HG02970 (cell line): Measurements from ENCODE around the gene EIF3I.

ENCODE experiments used
- ATAC-seq: cut with Tn5 transposase; IDR thresholded peaks from one replicate; pipeline ENCODE4 v1.9.1; 2021; ENCODE audit warnings: mild to moderate bottlenecking, moderate library complexity, moderate number of reproducible peaks; ENCODE audit not compliant: unreplicated experiment, low FRiP score

Gene EIF3I

DNA sequence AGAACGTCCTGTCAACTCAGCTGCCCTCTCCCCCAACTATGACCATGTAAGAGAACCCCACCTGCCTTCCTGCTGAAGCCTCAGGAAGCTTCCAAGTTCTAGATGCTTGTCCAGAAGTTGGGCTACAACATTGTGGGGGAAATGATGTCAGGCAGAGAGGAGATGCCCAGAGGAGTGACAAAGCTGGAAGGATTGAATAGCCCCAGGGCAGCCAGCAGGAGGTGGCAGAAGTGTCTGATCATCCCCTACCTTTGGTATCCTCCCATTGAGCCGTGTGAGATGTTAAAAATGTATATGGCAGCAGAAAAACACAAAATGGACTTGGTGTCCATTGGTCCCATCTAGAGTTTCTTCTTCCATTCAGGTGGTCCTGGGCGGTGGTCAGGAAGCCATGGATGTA is 6.6 kb downstream of the EIF3I start:
- ATAC-seq = no peak

DNA sequence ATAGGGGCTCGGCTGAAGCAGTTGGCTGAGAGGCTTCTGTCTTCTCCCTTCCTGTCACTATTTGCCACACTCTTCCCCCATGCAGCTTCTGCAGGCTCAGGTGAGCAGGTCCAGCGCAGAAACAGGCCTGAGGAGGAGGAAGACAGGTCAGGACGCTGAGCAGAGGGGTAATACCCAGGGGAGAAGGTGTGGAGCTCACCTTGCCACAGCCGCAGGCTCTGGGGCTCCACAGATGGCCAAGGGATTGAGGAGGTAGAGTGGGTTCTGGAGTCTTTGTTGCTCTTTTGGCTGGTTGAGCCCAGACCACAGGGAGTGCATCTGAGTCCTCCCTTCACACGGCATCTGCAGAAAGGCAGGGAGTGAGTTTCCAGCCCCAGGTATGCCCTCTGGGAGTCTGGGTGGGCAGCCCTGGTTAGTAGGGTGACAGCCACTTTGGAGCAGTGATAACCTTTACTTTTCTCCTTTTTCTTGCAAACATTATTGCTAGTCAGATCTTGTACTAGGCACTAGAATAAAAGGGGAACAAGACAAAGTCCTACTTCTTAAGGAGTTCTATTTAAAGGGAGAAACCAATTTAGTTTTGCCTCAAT is 9.7 kb downstream of the EIF3I start:
- no peak for ATAC-seq

DNA sequence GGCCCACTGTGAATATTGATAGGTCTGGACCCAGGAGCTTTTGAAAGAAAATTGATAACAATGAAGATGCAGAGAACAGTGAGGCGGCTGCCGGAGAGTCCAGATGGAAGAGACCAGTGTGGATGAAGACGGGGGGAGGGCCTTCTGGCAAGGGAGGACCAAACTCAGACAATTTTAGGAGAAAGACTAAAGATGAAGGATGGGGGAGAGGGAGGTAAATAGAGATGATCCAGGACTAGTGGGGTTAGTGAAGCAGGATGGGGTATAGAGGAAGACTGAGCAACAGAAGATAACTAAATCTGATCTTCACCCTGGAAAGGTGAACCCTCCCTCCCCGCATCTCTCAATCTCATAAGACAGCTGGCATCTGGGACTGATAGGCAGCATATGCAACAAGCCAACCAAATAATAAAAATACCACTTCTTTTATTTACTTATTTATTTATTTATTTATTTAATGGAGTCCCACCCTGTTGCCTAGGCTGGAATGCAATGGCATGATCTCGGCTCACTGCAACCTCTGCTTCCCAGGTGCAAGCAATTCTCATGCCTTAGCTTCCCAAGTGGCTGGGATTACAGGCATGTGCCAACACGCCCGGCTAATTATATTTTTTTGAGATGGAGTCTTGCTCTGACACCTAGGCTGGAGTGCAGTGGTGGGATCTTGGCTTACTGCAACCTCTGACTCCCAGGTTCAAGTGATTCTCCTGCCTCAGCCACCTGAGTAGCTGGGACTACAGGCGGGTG is 10.5 kb downstream of the EIF3I start:
- no peak for ATAC-seq

DNA sequence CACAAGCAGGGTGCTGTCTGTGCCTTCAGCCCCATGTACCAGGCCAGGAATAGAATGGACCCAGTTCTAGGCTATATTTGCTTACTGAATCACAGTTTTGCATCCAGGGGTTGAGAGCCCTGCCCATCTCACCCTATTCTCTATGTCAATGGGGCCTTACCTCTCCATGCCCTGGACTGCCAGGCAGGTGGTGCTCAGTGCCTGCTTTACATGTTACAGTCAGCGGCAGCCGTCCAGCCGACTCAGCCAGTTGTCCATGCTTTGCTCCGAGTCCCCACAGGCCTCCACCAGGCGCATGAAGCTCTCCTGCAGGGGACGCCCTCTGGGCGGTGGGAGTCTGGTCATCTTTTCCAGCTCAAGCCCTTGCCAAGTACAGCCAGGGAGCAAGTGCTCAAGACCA is 12.6 kb downstream of the EIF3I start:
- ATAC-seq = no peak

DNA sequence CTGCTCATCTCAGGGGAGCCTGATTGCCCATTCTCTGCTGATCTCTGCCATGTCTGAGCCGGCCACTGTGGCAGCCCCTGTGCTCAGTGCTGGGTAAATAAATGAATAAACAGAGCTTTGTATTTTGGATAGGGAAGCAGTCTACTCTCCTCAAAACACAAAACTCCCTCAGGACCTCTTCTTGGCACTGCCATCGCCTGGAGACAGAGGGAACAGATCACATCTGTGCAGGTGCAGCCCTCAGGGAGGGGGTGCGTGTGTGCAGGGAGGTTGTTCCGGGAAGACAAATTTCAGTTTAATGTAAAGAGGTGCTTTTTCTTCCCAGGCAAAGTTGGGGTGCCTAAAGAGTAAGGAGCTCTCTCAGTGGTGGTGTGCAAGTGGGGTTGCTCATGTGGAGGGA is 17.1 kb downstream of the EIF3I start:
- no peak for ATAC-seq

DNA sequence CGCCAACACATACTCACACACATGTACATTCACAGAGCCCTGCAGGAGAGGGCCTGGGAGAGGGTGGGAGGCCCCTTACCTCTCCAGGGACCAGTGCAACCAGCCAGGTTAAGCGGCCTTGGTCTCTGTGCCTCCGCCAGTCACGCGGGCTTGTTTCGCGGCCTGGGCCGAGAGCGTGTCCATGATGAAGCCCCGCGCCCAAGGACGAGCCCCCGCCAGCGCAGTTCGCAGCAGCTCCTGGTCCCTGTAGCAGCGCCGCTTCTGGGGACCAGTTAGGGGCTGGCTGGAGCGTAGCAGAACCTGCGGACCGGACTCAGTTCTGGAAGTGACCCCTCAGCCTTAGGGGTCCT is 17.6 kb downstream of the EIF3I start:
- ATAC-seq = no peak

DNA sequence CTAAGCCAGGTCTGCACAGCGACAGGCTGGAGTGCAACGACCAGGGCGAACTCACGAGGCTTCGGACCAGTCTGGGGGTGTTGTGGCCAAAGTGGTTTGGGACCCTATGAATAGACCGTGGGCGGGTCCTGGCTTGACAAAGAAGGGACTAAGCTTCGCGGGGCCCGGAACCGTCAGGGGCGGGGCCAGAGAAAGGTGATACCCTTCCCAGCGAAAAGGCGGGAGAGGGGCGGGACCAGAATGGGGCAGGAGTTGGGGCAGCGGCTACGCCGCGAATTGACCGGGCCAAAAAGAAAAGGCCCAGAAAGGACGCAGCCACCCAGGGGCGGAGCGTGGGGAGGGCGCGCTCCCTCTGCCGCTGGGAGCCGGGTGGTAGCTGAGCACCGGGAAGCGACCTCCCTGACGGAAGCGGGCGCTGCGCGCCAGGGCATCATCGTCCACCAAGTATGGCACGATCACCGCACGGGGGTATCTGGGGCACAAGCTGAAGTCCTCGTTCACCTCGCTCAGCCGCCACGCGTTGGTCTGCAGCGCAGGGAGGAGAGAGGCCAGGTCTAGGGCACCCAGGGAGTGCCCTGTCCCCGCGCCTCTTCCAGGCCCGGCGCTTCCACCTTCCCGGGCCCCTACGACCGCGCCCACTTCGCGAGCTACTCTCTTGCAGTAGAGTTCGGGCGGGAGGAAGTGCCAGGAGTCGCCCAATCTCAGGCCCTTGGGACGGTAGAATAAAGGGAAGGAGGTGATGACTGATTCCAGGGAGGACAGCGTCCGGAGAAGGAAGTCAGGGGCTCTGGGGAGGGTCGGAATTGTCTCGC is 18.1 kb downstream of the EIF3I start:
- ATAC-seq = no peak

DNA sequence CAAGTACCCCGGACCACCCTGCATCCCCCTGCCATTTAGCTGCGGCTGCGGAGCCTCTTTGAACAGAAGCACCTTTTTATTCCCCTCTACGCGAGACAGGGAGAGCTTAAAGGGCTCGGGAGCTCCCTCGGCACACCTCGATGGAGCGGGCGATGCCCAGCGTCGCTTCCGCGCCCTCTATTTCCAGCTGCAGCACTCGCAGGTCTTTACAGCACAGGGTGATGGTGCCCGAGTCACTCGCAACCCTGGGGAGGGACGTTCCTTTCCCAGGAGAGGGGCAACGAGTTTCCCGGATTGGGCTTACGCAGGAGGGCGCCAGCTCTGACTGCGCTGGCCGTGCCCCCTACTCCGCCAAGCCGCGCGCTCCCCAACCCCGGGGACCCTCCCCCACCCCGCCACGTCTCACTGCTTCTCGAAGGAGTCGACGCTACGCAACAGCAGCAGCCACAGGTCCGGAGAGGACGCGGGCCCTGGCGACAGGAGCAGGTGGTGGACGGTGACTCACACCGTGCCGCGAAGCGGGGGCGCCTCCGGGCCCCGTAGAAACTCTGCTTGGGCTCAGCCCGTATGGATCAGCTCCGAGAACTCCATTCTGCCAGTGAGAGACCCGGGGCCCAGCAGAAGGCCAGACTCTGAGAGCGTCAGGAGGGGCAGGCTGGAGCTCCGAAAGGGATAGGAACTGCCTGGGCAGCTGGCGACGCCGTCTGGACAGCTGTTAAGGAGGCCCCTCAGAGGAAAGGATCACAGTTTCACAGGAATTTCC is 19.0 kb downstream of the EIF3I start:
- ATAC-seq = no peak

DNA sequence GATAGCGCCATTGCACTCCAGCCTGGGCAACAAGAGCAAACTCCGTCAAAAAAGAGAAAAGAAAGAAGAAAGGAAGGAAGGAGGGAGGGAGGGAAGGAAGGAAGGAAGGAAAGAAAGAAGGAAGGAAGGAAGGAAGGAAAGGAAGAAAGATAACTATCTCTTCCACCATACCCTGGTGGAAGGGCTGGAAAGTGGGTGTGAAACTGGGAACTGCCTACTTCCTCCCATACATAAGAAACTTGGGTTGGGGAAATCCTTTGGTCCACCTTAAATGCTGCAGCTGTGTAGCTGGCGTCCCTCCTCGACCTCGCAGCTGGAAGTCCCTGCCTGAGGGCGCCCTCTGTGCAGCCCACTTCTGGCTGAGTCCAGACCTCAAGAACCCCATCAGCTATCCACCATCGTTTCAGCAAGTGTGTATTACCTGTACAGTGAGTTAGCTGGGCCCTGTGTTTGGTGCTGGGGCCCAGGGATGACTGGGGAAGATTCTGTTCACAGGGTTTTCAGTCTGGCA is 20.2 kb downstream of the EIF3I start:
- ATAC-seq = no peak

DNA sequence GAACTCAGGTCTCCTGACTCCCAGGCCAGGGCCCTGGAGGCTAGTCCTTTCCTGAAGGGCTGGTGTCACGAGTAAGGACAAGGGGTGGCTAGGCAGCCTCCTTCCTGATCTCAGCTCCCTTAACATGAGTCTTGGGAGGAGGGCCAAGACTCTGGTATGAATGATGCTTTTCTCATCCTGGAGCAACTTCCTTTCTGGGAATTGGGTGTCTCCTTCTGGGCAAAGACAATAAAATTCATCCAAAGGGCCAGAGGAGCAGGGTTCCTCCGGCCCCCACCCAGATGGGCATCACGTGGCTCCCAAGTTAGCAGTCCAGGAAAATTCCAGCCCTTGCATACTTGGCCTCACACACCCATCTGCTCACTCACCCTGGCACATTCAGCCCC is 24.7 kb downstream of the EIF3I start, which contains the start of gene FAM167B:
FAM167B (plus strand) TSS at position 335 of the 386 bp plus-strand sequence. CDS start 200 bp downstream, outside the sequence.
- ATAC-seq = no peak

DNA sequence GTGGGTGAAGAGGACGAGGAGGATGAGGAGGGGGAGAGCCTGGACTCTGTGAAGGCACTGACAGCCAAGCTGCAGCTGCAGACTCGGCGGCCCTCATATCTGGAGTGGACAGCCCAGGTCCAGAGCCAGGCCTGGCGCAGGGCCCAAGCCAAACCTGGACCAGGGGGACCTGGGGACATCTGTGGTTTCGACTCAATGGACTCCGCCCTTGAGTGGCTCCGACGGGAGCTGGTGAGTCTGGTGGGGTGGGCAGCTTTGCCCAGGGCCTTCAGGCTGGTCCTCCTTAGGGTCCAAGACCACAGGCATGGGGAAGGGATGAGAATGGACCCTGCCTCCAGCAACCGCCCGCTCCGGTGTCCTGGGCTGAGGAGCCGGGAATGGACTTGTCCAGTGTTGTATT is 25.2 kb downstream of the EIF3I start:
- no peak for ATAC-seq

DNA sequence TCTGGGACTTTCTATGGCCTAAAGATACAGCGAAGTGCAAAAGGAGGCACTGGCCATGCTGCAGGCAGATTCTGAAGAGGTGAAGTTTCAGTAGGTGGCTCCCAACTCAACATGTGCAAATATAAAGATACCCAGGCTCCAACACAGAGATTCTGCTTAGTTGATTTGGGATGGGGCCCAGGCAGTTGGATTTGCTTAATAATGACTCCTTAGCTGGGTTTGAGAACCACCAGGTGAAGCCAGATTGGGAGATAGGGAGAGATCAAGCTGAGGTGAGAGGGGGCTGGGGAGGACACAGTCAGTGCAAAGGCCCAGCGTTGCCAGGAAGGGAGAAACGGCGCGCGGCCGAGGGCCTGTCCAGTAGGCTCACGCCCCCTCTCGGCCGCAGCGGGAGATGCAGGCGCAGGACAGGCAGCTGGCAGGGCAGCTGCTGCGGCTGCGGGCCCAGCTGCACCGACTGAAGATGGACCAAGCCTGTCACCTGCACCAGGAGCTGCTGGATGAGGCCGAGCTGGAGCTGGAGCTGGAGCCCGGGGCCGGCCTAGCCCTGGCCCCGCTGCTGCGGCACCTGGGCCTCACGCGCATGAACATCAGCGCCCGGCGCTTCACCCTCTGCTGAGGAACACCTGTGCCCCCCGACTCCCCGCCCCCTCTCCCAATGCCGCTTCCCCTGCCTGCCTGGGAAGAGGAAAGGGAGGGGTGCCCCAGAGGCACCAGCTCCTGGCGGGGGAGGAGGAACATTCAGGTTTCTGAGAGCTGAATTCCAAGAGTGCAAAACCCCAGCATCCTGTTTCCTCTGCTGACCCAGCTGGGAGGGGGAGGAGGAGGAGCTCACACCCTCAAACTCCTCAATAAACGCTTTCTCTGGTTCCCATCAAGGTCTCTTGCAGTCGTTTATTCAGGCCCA is 26.0 kb downstream of the EIF3I start:
- no peak for ATAC-seq

DNA sequence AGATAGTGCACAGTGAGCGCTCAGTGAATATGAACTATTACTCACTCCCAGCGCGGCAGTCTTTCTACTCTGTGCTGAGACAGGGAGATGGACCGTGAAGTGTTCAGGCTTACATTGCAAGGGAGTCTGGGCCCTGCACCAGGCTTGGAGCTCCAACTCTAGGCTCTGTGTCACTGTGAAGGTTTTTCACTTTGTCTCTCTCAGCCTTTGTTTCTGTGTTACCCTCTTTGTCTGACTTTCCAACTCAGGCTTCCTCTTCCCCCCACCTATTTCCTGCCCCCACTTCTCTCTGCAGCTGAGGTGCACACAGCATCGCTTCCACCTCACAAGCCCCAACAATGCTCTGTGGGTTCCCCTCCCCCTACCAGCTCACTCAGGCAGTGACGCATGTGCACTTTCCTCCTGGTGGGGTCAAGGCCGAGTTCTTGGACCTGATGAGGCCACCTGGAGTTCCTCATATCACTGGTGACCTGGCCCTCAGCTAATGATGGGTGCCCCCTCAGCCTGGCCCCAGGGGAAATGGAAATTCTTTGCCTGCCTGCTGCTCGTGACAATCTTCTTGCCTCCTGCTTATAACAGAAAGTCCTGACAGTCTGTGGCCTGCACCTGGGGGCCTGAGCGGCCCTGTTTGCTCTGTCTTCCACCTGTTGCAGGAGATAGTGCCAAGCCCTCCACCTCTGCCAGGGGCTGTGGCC is 27.8 kb downstream of the EIF3I start:
- ATAC-seq = peak; percentile 46

DNA sequence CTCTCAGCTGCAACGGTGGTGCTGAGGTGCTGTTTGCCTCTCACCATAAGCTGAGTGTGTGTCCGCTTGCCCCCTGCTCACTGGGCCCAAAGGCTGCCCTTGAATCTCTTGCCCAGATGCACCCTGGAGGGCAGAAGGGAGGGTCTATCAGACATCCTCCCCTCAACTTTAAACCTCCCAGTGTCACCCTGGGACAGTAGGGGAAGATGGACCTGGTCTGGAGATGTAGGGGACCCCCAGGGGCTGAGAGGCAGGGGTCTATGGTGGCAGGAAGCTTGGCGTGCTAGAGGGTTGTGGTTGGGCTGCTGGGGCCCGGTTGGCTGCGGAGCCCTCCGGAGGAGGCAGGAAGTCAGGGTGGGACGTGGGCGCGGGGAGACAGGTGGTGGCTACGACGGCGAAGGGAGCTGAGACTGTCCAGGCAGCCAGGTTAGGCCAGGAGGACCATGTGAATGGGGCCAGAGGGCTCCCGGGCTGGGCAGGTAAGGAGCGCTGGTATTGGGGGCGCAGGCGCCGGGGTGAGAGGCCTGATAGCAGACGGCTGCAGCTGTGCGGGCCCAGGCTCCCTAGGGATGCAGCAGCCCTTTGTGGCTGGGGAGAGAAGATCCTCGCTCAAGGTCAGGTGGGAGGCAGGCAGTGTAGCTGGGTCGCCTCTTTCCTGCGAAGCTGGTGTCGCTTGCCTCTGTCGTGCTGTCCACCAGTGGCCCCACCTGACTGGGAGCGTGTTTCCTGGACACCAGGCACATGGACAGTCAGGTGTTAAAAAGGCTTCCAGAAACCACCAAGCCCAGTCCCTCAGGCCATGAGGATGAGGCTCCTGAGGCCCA is 28.9 kb downstream of the EIF3I start, which contains the start of gene LCK:
LCK (plus strand) TSS at position 373 of the 824 bp plus-strand sequence. CDS start 23,065 bp downstream, outside the sequence.
- ATAC-seq = no peak

DNA sequence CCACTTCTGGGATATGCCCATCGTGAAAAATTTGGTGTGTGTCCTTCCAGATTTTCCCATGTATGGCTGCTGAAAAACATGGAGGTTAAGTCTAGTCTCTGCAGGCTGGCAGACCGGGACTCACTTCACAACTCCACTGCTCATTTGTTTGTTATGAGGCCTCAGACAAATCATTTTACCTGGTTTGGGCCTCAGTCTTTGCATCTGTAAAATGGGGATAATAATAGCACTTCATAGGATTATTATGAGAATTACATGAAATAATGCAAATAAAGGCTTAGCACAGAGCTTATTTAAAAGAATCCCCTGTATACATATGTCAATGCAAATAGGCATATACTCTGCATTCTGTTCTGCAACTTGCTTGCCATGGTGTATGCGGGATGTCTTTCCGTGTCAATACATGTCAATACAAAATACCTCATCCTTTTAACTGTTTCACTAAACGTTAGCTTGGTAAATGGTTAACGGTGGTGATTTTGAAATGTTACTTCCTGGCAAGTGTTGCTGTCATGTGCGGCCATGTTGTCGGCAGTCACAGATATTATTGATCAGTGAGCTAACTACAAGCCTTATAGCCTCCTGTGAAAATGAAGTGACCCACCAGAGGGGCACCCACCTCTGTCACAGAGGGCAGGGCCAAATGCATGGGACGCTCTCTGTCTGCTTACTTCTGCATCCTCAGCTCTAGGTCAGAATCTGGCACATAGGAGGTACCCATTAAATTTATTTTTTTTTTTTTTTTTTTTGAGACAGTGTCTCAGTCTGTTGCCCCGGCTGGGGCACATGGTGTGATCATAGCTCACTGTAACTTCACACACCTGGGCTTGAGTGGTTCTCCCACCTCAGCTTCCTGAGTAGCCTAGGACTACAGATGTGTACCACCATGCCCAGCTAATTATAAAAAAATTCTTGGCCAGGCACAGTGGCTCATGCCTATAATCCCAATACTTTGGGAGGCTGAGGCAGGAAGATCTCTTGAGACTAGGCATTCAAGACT is 33.2 kb downstream of the EIF3I start:
- ATAC-seq = no peak

DNA sequence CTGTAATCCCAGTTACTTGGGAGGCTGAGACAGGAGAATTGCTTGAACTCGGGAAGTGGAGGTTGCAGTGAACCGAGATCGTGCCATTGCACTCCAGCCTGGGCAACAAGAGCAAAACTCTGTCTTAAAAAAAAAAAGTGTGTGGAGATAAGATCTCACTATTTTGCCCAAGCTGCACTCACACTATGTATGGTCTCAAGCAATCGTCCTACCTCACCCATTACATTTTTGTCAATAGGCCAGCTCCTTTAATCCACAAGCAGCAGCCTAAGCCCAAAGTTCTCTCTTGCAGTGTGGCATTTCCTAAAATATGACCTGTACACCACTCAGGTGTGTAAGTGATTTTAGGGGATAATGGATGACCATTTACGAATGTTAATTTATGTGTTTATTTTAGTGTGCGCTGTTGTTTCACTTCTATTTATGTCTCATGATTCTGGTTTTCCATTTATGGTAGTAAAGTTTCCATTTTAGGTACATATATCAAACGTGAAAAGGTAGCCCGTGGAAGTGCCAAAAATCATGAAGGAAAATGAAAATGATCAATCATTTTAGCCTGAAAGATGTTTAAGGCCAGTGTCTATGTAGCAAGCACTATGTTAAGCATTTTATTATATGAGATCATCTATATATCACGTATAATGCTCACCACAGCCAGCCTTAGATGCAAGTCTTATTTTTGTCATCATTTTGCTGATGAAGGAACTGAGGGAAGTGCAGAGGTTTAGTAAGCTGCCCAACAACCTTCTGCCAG is 34.4 kb downstream of the EIF3I start:
- no peak for ATAC-seq
